Measurements from ENCODE around the gene GATA1.

- TF ChIP-seq GATA2 (IDR thresholded peaks at IDR 0.05; ENCODE audit: low read depth, low read length), result no peak
- no peak for TF ChIP-seq GATA3 (IDR thresholded peaks at IDR 0.05; ENCODE audit: low read depth, low read length)
Observed at GRCh38 chrX:48737940-48738339, 48.5 kb upstream of the GATA1 start.

Measured in SH-SY5Y (cell line).